PC-9 (cell line): Measurements from ENCODE around the gene AKAP6. TPM values are rescaled to one million over a fixed set of nuclear protein-coding genes. Genes with fewer than 3 reads are reported as not detected.

Experiments
- BruUV-seq: library from RNA; stranded (reverse); fragments of 400-500 nt; replicated peaks from 2 replicates; lab custom pipeline; 2021; lab: Mats Ljungman, UMichigan
- CTCF ChIA-PET: fragments of 300-600 bp; sonication (Branson Sonifier 250); formaldehyde crosslinking; loops from one replicate; lab custom pipeline; 2022; ENCODE audit warnings: antibody characterized with exemption; lab: Charles Lee
- POLR2A ChIA-PET: fragments of 300-600 bp; sonication (Branson Sonifier 250); formaldehyde crosslinking; loops from one replicate; lab custom pipeline; 2022; ENCODE audit warnings: antibody characterized with exemption; ENCODE audit not compliant: unreplicated experiment; lab: Charles Lee
- DNase-seq, 2 experiments: peaks; one replicate each; pipeline versions ENCODE4 v3.0.0 to v3.0.0-alpha.2; 2015 to 2022; ENCODE audit warnings: mixed read lengths in 1 of 2
- H2AFZ ChIP-seq: fragments of 200-600 bp; sonication (generic); 2 replicates; pipeline ENCODE4 v1.8.1; 2017; ENCODE audit warnings: antibody characterized with exemption
- H3F3A ChIP-seq: fragments of 200-600 bp; sonication (generic); 2 replicates; pipeline ENCODE4 v1.8.1; 2017; ENCODE audit warnings: antibody characterized with exemption, mild to moderate bottlenecking, low read depth; ENCODE audit not compliant: insufficient read depth
- H3K27ac ChIP-seq: fragments of 200-600 bp; sonication (generic); 2 replicates; pipeline ENCODE4 v1.6.1; 2016; ENCODE audit warnings: mixed run types
- H3K27me3 ChIP-seq: fragments of 200-600 bp; sonication (generic); 2 replicates; pipeline ENCODE4 v1.6.1; 2016; ENCODE audit warnings: low read depth, mixed run types; ENCODE audit not compliant: insufficient read depth
- H3K36me3 ChIP-seq: fragments of 200-600 bp; sonication (generic); 2 replicates; pipeline ENCODE4 v1.6.1; 2016; ENCODE audit warnings: low read depth, mixed run types
- H3K4me1 ChIP-seq: fragments of 200-600 bp; sonication (generic); replicated peaks from 2 replicates; pipeline ENCODE4 v1.6.1; 2016; ENCODE audit warnings: mixed run types; ENCODE audit not compliant: insufficient read depth
- H3K4me2 ChIP-seq: fragments of 200-600 bp; sonication (generic); 2 replicates; pipeline ENCODE4 v1.6.1; 2017; ENCODE audit warnings: mixed run types
- H3K4me3 ChIP-seq: fragments of 200-600 bp; sonication (generic); 2 replicates; pipeline ENCODE4 v1.6.1; 2016; ENCODE audit warnings: mixed run types
- H3K79me2 ChIP-seq: fragments of 200-600 bp; sonication (generic); 2 replicates; pipeline ENCODE4 v1.6.1; 2017; ENCODE audit warnings: low read depth, mixed run types
- H3K9me2 ChIP-seq: fragments of 200-600 bp; sonication (generic); 2 replicates; pipeline ENCODE4 v1.8.1; 2017; ENCODE audit warnings: mild to moderate bottlenecking; ENCODE audit not compliant: insufficient read depth
- H3K9me3 ChIP-seq: fragments of 200-600 bp; sonication (generic); 2 replicates; pipeline ENCODE4 v1.8.1; 2016; ENCODE audit warnings: low read depth; ENCODE audit not compliant: insufficient read depth
- H4K20me1 ChIP-seq: fragments of 200-600 bp; sonication (generic); 2 replicates; pipeline ENCODE4 v1.8.1; 2017; ENCODE audit not compliant: insufficient read depth
- EZH2 ChIP-seq: fragments of 200-600 bp; sonication (generic); IDR thresholded peaks from 2 replicates; pipeline ENCODE4 v1.8.0; 2017; ENCODE audit warnings: antibody characterized with exemption, low read depth
- intact Hi-C: fragments of 100-400 bp; cut with micrococcal nuclease; formaldehyde crosslinking; loops from one replicate; pipeline ENCODE4 v1.10.0; 2022; ENCODE audit not compliant: unreplicated experiment
- total RNA-seq: library from RNA; stranded (reverse); gene quantifications from 2 replicates; pipeline ENCODE4 v1.2.3, GENCODE V29; 2021
- TF ChIP-seq, protein P1 (sequence below): fragments of 200-600 bp; sonication (generic); conservative IDR thresholded peaks from 2 replicates; pipeline ENCODE4 v1.6.1; 2017; ENCODE audit warnings: mixed run types, antibody characterized with exemption, mild to moderate bottlenecking, moderate library complexity

The AKAP6 gene
- total RNA-seq, 1 experiment from 2014 or later = 2.8 TPM

DNA sequence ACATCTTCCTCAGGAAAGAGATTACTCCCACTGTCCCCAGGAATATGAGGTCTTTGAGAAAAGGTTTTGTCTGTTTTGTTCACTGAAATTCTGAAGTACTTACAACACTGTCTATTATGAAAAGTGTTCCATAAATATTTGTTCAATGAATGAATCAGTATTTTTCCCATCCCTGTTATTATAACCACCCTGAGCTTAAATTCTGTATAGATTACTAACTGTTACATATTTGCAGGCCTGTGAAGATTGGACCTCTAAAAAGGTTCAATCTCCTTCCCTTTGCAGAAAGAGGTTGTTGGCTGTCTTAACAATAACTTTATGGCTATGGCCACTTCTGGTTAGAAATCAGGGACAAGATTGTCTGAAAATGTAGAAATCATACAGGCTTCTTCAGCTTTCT is 435.0 kb downstream of the AKAP6 start:
- CTCF ChIA-PET = no interaction called here
- no TSS peak for BruUV-seq
- H3K9me2 ChIP-seq = no peaks in the 10 kb centered on the region
- no peaks in the 10 kb centered on the region for H3K9me3 ChIP-seq
- no peaks in the 10 kb centered on the region for H4K20me1 ChIP-seq
- H3K4me2 ChIP-seq = no peak overlapping the region
- no peak overlapping the region for H3K4me3 ChIP-seq
- H3K27ac ChIP-seq = no peak overlapping the region
- no peak for DNase-seq
- POLR2A ChIA-PET = interaction anchor here (0.6 kb wide), 1 partner anchor 10 kb away, joined by 3 read pairs; no protein-coding TSS in a partner anchor
- no peaks in the 10 kb centered on the region for H3F3A ChIP-seq
- TF ChIP-seq, protein P1, sequence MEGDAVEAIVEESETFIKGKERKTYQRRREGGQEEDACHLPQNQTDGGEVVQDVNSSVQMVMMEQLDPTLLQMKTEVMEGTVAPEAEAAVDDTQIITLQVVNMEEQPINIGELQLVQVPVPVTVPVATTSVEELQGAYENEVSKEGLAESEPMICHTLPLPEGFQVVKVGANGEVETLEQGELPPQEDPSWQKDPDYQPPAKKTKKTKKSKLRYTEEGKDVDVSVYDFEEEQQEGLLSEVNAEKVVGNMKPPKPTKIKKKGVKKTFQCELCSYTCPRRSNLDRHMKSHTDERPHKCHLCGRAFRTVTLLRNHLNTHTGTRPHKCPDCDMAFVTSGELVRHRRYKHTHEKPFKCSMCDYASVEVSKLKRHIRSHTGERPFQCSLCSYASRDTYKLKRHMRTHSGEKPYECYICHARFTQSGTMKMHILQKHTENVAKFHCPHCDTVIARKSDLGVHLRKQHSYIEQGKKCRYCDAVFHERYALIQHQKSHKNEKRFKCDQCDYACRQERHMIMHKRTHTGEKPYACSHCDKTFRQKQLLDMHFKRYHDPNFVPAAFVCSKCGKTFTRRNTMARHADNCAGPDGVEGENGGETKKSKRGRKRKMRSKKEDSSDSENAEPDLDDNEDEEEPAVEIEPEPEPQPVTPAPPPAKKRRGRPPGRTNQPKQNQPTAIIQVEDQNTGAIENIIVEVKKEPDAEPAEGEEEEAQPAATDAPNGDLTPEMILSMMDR = no peak
- no peak for TF ChIP-seq EZH2
- H3K79me2 ChIP-seq = no peaks in the 10 kb centered on the region
- H3K36me3 ChIP-seq = no peaks in the 10 kb centered on the region
- intact Hi-C loops = no loop called here
- no peaks in the 10 kb centered on the region for H3K27me3 ChIP-seq
- no peaks in the 10 kb centered on the region for H3K4me1 ChIP-seq
- no peak overlapping the region for H2AFZ ChIP-seq

DNA sequence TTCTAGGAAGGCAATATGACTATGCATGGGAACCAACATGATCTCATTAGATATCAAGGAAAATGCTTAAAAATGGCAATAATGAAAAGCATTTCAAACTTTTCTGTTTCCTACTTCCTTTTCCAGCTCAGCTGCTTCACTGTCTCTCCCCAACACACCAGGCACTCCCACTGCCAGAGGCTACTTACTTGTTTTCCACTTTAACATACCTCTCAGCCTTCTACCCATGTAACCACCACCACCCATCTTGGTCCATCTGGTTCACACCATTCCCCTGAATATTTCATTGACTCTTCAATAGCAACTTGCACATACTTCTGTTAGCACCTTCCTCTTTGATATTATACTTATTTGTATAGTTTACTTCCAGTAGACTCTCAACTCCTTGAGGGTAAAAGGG is 441.3 kb downstream of the AKAP6 start:
- no peaks in the 10 kb centered on the region for H3F3A ChIP-seq
- no peak overlapping the region for H2AFZ ChIP-seq
- no peaks in the 10 kb centered on the region for H4K20me1 ChIP-seq
- H3K27ac ChIP-seq = no peak overlapping the region
- no peaks in the 10 kb centered on the region for H3K9me2 ChIP-seq
- no peaks in the 10 kb centered on the region for H3K27me3 ChIP-seq
- no peaks in the 10 kb centered on the region for H3K36me3 ChIP-seq
- TF ChIP-seq EZH2 = no peak
- TF ChIP-seq, protein P1 = no peak
- POLR2A ChIA-PET = no interaction called here
- no TSS peak for BruUV-seq
- no peak for DNase-seq
- CTCF ChIA-PET = no interaction called here
- H3K4me1 ChIP-seq = no peaks in the 10 kb centered on the region
- H3K4me2 ChIP-seq = no peak overlapping the region
- no peak overlapping the region for H3K4me3 ChIP-seq
- H3K79me2 ChIP-seq = no peaks in the 10 kb centered on the region
- intact Hi-C loops = no loop called here
- no peaks in the 10 kb centered on the region for H3K9me3 ChIP-seq

DNA sequence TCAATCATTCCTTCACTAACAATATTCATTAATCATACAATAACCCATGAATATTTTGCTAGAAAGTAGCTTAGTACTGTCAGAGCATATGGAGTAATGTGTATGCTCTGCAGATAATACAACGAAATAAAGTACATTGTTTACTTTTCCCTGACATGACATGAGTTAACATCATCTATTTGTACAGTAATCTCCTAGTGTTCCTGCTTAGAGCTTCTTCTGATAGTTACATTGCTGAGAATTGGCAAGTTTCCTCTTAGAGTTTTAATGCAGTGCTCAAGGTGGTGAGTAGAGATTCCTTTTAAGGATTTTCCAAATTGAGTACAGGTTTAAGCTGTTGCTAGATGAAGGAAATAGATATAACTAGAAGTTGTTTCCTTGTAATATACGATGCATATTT is 445.1 kb downstream of the AKAP6 start:
- H3K9me3 ChIP-seq = no peaks in the 10 kb centered on the region
- no peak overlapping the region for H2AFZ ChIP-seq
- ChIA-PET POLR2A (no interaction called here), CTCF (no interaction called here)
- H3K4me3 ChIP-seq = no peak overlapping the region
- H3K4me1 ChIP-seq = no peaks in the 10 kb centered on the region
- no peak for DNase-seq
- no peaks in the 10 kb centered on the region for H3K79me2 ChIP-seq
- H3K9me2 ChIP-seq = no peaks in the 10 kb centered on the region
- H3F3A ChIP-seq = no peaks in the 10 kb centered on the region
- intact Hi-C loops = no loop called here
- H3K27ac ChIP-seq = no peak overlapping the region
- TF ChIP-seq, protein P1 = no peak
- TF ChIP-seq EZH2 = no peak
- BruUV-seq = no TSS peak
- no peaks in the 10 kb centered on the region for H3K36me3 ChIP-seq
- H4K20me1 ChIP-seq = no peaks in the 10 kb centered on the region
- H3K27me3 ChIP-seq = no peaks in the 10 kb centered on the region
- H3K4me2 ChIP-seq = no peak overlapping the region
